Measurements from ENCODE around the gene HSH2D. TPM values are rescaled to one million over a fixed set of nuclear protein-coding genes. Genes with fewer than 3 reads are reported as not detected.
"Not testable (repeated sequence)": the region's sequence is repeated elsewhere in the genome, so short reads cannot be mapped to it uniquely, and the experiment has no call there.

HSH2D gene
- total RNA-seq, 2 donors from 2014 or later, result 0.81 to 1.1 TPM

DNA sequence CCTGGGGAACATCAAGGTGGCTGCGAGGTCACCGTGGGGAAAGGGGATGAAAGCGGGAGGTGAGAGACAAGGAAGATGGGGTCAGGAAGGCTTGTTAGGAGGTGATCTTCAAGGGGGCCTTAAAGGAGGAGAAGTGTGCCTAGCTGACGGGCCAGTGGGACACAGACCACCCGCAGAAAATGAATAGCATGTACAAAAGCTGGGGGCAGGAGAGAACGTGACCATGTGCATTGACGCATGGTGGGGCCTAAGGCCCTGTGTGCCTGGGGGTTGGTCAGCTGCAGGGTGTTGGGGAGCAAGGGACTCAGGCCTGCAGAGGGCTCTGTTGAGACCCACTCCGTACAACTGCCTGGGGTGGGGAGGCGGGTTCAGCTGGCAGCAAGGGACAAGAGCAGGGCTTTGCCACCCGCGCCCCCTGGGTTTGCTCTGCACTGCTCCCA is 25.9 kb upstream of the HSH2D start:
- intact Hi-C loops (cut with DNase I), result loop anchor here in 1 of 2 donors (10.0 kb wide), 1 partner anchor 67 kb away; the partner anchor contains the start of gene FAM32A
- DNase-seq (ENCODE audit: low spot score), result no peak

GRCh38 chr19:16118489-16119033 is 24.9 kb upstream of the HSH2D start:
- peak; percentile 88 for DNase-seq (ENCODE audit: low spot score)
- intact Hi-C loops (cut with DNase I), result loop anchor here in 1 of 2 donors (10.0 kb wide), 1 partner anchor 66 kb away; the partner anchor contains the start of gene FAM32A

DNA sequence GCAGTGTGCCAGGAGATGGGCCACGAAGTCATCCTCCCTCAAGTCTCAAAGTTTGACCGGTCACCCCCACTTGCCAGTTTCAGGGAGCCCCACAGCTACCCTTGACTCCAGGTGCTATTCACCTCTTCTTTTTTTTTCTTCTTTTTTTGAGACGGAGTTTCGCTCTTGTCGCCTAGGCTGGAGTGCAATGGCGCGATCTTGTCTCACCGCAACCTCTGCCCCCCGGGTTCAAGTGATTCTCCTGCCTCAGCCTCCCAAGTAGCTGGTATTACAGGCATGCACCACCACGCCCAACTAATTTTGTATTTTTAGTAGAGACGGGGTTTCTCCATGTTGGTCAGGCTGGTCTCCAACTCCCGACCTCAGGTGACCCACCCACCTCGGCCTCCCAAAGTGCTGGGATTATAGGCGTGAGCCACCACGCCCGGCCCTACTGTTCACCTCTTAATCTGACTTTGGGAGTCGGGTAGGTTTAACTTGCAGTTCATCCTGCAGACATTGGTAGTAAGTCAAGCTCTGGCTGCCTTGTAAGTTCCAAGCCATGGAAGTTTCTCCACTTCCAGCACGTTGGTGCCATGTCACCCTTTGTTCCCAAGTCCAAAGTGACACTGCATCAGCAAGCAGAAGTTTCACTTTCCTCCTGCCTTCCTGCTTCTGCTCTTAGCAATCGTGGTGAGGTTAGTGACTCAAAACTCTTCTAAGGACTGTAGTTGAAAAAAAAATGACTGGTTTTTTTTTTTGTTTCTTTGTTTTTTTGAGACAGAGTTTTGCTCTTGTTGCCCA is 24.2 kb upstream of the HSH2D start:
- DNase-seq (ENCODE audit: low spot score), result not testable (repeated sequence)
- intact Hi-C loops (cut with DNase I), result loop anchor here in 1 of 2 donors (10.0 kb wide), 1 partner anchor 66 kb away; the partner anchor contains the start of gene FAM32A

GRCh38 chr19:16121141-16121540 is 22.3 kb upstream of the HSH2D start:
- no peak for DNase-seq (ENCODE audit: low spot score)

DNA sequence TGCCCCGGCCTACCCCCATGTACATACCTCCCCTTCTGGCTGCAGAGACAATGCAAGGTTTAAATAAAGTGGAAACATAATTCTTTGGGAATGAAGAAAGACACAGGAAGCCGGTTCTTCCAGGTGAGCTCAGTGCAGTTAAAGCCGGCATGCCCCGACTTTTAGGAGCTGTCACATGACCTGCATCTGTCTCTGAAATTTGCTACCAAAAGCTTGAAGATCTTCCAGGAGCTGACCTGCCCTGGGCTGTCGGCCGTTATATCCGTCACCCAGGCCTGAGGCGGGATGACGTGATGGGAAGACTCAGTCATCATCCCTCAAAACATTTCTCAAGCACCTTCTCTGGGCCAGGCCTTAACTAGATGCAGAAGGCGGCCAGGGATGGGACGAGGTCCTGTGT is 21.5 kb upstream of the HSH2D start:
- DNase-seq (ENCODE audit: low spot score), result no peak
- intact Hi-C loops (cut with DNase I), result loop anchor here in 1 of 2 donors (10.0 kb wide), 1 partner anchor 1567 kb away; no protein-coding TSS in a partner anchor

More at GRCh38 chr19:16121141-16121540, 22.3 kb upstream of the HSH2D start:
- intact Hi-C loops (cut with DNase I), result loop anchor here in 1 of 2 donors (10.0 kb wide), 1 partner anchor 1566 kb away; no protein-coding TSS in a partner anchor

- DNase-seq (ENCODE audit: low spot score), result no peak
- intact Hi-C loops (cut with DNase I), result loop anchor here in 1 of 2 donors (10.0 kb wide), 1 partner anchor 1570 kb away; no protein-coding TSS in a partner anchor
These were observed 18.5 kb upstream of the HSH2D start for GRCh38 chr19:16124953-16125352.

- no peak for DNase-seq (ENCODE audit: low spot score)
- intact Hi-C loops (cut with DNase I), result loop anchor here in 1 of 2 donors (10.0 kb wide), 1 partner anchor 1571 kb away; no protein-coding TSS in a partner anchor
These were observed 17.6 kb upstream of the HSH2D start for GRCh38 chr19:16125737-16126495.

DNA sequence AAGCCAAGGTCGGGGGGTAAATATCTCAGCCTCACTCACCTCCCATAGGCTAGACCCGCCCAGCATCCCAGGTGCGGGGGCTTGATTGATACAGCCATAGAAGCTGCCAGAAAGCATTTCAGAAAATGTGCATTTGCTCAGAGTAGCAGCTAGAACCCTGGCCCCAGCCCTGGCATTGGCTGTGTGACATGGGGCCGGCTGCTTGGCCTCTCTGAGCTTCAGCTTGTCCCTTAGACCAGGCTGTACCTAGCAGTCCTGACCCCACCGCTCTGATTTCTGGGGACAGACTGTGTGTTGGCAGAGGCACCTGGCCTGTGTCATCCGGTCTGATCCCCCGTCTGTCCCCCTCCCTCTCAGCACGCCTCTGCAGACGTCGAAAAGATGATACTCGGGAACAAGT is 16.4 kb upstream of the HSH2D start:
- intact Hi-C loops (cut with DNase I), result loop anchor here in 1 of 2 donors (10.0 kb wide), 1 partner anchor 1572 kb away; no protein-coding TSS in a partner anchor
- DNase-seq (ENCODE audit: low spot score), result no peak

DNA sequence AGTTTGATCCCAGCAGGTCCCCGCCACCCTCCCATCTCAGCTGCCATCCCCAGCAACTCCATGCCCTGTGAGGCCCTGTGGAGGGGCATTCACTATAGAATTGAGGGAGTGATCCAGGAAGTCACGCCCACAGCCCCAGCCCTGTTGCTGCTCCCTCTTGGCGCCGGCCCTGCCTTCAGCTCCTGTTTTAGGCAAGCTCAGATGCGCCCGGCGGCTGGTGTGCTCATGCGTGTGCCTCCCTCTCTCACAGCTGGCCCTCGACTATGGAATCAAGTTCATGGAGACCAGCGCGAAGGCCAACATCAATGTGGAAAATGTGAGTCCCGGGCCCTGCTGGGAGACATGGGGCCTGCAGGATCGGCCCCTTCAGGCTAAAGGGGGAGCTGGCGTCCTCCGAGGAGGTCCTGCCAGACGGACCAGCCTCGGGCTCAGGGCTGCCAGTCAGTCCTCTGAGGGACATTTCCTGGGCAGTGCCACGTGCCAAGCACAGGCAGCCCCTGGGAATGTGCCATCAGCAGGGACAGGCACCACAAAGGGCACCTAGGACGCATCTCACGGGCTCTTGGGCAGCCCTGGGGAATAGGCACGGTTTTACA is 15.6 kb upstream of the HSH2D start:
- intact Hi-C loops (cut with DNase I), result loop anchor here in 1 of 2 donors (10.0 kb wide), 1 partner anchor 1573 kb away; no protein-coding TSS in a partner anchor
- no peak for DNase-seq (ENCODE audit: low spot score)

DNA sequence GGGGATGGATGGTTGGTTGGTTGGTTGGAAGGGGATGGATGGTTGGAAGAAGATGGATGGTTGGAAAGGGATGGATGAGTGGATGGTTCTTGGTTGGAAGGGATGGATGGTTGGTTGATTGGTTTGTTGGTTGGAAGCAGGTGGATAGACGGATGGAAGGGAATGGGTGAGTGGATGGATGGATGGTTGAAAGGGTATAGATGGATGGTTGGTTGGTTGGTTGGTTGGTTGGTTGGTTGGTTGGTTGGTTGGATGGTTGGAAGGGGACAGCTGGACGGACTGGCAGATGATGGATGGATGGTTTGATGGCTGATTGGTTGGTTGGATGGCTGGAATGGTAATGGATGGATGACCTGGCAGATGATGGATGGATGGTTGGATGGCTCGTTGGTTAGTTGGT is 11.8 kb upstream of the HSH2D start:
- intact Hi-C loops (cut with DNase I), result no loop called here
- DNase-seq (ENCODE audit: low spot score), result no peak

- intact Hi-C loops (cut with DNase I), result no loop called here
- DNase-seq (ENCODE audit: low spot score), result no peak
These were observed 9.7 kb upstream of the HSH2D start for GRCh38 chr19:16133818-16134217.

DNA sequence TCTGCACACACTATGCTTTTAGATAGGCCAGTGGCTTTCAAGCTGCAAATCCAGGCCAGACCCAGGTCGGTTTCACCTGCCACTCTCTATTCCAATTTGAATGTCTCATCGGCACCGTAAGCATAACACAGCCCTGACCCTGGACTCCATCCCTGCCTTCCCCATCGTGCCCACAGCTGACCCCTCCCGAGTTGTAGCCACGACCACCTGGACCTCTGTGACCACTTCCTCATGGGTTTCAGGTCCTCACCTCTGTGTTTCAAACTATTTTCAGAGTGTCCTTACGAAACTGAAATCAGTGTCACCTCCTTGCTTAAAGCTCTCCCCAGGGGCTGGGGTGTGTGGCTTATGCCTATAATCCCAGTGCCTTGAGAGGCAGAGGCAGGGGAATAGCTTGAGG is 9.0 kb upstream of the HSH2D start:
- DNase-seq (ENCODE audit: low spot score), result no peak
- intact Hi-C loops (cut with DNase I), result no loop called here

- intact Hi-C loops (cut with DNase I), result no loop called here
- DNase-seq (ENCODE audit: low spot score), result no peak
These were observed 7.9 kb upstream of the HSH2D start for GRCh38 chr19:16135430-16136127.

DNA sequence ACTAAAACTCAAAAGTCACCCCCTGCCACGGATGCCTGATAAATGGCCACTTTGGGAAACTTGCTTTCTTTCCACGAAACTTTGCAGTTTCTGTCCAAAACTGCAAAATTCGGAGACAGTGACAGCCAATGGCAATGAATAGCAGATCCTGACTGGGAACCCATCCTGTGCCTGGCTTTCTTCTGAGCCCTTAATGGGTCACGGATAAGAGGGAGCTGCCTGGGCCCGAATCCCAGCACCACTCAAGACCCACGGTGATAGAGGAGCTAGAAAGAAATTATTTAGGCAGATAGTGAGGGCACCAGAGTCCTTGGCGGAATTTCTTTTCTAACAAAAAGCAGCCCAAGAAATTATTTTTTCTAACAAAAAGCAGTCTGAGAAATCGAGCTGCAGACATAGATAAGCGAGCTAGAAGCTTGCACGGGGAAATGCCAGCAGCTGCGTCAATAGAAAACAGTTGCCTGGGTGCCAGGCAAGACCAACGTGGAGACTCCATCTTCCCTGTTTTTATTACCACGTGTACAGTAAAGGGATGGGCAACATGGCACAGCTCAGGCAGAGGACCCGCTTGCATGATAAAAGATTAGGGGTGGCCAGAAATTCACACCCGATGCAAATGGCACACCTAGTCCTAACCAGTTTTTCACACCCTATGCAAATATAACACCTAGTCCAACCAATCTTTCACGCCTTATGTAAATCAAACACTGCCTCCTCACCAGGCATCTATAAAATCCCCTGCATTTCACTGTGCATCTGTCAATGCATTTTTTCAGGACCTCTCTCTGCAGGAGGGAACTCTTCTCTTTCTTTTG is 7.1 kb upstream of the HSH2D start:
- intact Hi-C loops (cut with DNase I), result no loop called here
- no peak for DNase-seq (ENCODE audit: low spot score)

GRCh38 chr19:16139752-16140151 is 3.7 kb upstream of the HSH2D start:
- intact Hi-C loops (cut with DNase I), result loop anchor here in 1 of 2 donors (5.0 kb wide), 1 partner anchor 663 kb away; no protein-coding TSS in a partner anchor

DNA sequence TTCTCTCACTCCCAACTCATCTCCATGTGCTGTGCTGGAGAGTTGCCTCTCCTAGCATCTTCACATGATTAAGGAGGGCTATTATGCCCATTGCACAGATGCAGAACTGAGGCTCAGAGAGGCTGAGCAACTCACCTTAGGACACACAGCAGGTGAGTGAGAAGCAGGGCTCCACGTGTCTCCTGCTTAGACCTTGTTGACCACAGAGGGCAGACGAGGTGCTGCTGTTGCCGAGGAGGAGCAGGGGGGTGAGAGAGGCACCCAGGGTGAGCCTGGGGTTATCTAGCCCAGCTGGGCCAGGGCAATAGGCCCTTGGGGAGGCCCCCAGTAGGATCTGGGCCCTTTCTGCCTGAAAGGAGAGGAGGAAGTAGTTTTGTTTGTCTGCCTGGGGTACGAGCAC is 2.4 kb upstream of the HSH2D start:
- DNase-seq (ENCODE audit: low spot score), result no peak
- intact Hi-C loops (cut with DNase I), result loop anchor here in 1 of 2 donors (5.0 kb wide), 1 partner anchor 661 kb away; no protein-coding TSS in a partner anchor

More at GRCh38 chr19:16139752-16140151, 3.7 kb upstream of the HSH2D start:
- no peak for DNase-seq (ENCODE audit: low spot score)

- no peak for DNase-seq (ENCODE audit: low spot score)
- intact Hi-C loops (cut with DNase I), result loop anchor here in 1 of 2 donors (5.0 kb wide), 1 partner anchor 660 kb away; no protein-coding TSS in a partner anchor
These were observed 1.4 kb upstream of the HSH2D start for GRCh38 chr19:16142032-16142580.
